ENCODE measurements around the gene TSFM.

The TSFM gene

GRCh38 chr12:57744777-57745484 is 37.7 kb upstream of the TSFM start, which contains the start of gene TSPAN31:
TSPAN31 (plus strand) TSS chr12:57745039; CDS start chr12:57745155, 116 bp downstream.
- Histone ChIP-seq H3K9me3 (replicated peaks; ENCODE audit: insufficient read depth, low read length) (no peaks in the 10 kb centered on the region), H3K4me2 (ENCODE audit: low read depth, low read length) (peak within 1 kb of the TSS; percentile 89), H3K36me3 (replicated peaks; ENCODE audit: insufficient read depth, low read length) (0 out of 2 replicates have a peak, but pooled peaks cover 7% of the 10 kb centered on the region), H3F3A (ENCODE audit: insufficient read depth, low read length) (peaks cover 42% of the 10 kb centered on the region), H3K27ac (ENCODE audit: low read length) (peak within 1 kb of the TSS; percentile 75), H2AFZ (ENCODE audit: low read length) (peak within 1 kb of the TSS; percentile 56), H3K27me3 (replicated peaks; ENCODE audit: insufficient read depth, low read length) (no peaks in the 10 kb centered on the region), H3K79me2 (ENCODE audit: low read length) (peaks cover 43% of the 10 kb centered on the region), H3K9me2 (replicated peaks; ENCODE audit: insufficient read depth, low read length) (no peaks in the 10 kb centered on the region), H3K4me1 (ENCODE audit: low read length) (peaks cover 28% of the 10 kb centered on the region), H4K20me1 (ENCODE audit: insufficient read depth, low read length) (no peaks in the 10 kb centered on the region), H3K9ac (ENCODE audit: low read length) (peak within 1 kb of the TSS; percentile 87), H3K4me3 (ENCODE audit: low read length) (peak within 1 kb of the TSS; percentile 82)
- TF ChIP-seq EZH2 (optimal IDR thresholded peaks at IDR 0.05; ENCODE audit: low read depth, low read length): no peak
- TF ChIP-seq EZH2phosphoT487 (IDR thresholded peaks at IDR 0.05; ENCODE audit: low read length): no peak
- no peak for TF ChIP-seq CTCF (IDR thresholded peaks at IDR 0.05; ENCODE audit: low read length)
- peak; percentile 98 for DNase-seq

- no peak for DNase-seq
- no peaks in the 10 kb centered on the region for H3K9me2 ChIP-seq (replicated peaks; ENCODE audit: insufficient read depth, low read length)
- no peaks in the 10 kb centered on the region for H3K27me3 ChIP-seq (replicated peaks; ENCODE audit: insufficient read depth, low read length)
- H4K20me1 ChIP-seq (ENCODE audit: insufficient read depth, low read length): no peaks in the 10 kb centered on the region
- peaks cover 42% of the 10 kb centered on the region for H3K79me2 ChIP-seq (ENCODE audit: low read length)
- TF ChIP-seq CTCF (IDR thresholded peaks at IDR 0.05; ENCODE audit: low read length): no peak
- peak overlapping the region; percentile 82 for H3K4me3 ChIP-seq (ENCODE audit: low read length)
- H3K9me3 ChIP-seq (replicated peaks; ENCODE audit: insufficient read depth, low read length): no peaks in the 10 kb centered on the region
- no peak overlapping the region for H2AFZ ChIP-seq (ENCODE audit: low read length)
- H3K27ac ChIP-seq (ENCODE audit: low read length): peak overlapping the region; percentile 75; the same call in 1 of the 2 replicates
- peaks cover 42% of the 10 kb centered on the region for H3F3A ChIP-seq (ENCODE audit: insufficient read depth, low read length)
- peak overlapping the region; percentile 87 for H3K9ac ChIP-seq (ENCODE audit: low read length)
- peaks cover 7% of the 10 kb centered on the region; the same call in 1 of the 2 replicates for H3K36me3 ChIP-seq (replicated peaks; ENCODE audit: insufficient read depth, low read length)
- peaks cover 26% of the 10 kb centered on the region for H3K4me1 ChIP-seq (ENCODE audit: low read length)
- H3K4me2 ChIP-seq (ENCODE audit: low read depth, low read length): peak overlapping the region; percentile 89
These were observed 37.1 kb upstream of the TSFM start for GRCh38 chr12:57745485-57745881.

GRCh38 chr12:57746025-57746424 is 36.6 kb upstream of the TSFM start:
- no peak for DNase-seq
- peaks cover 41% of the 10 kb centered on the region for H3F3A ChIP-seq (ENCODE audit: insufficient read depth, low read length)
- TF ChIP-seq EZH2 (optimal IDR thresholded peaks at IDR 0.05; ENCODE audit: low read depth, low read length) (no peak), EZH2phosphoT487 (IDR thresholded peaks at IDR 0.05; ENCODE audit: low read length) (no peak), CTCF (IDR thresholded peaks at IDR 0.05; ENCODE audit: low read length) (no peak)
- H3K4me1 ChIP-seq (ENCODE audit: low read length): peaks cover 26% of the 10 kb centered on the region
- H3K27me3 ChIP-seq (replicated peaks; ENCODE audit: insufficient read depth, low read length): no peaks in the 10 kb centered on the region
- no peak overlapping the region for H2AFZ ChIP-seq (ENCODE audit: low read length)
- H3K4me3 ChIP-seq (ENCODE audit: low read length): peak overlapping the region; percentile 82
- H3K9me2 ChIP-seq (replicated peaks; ENCODE audit: insufficient read depth, low read length): no peaks in the 10 kb centered on the region
- peak overlapping the region; percentile 89; the same call in 1 of the 2 replicates for H3K4me2 ChIP-seq (ENCODE audit: low read depth, low read length)
- no peaks in the 10 kb centered on the region for H3K9me3 ChIP-seq (replicated peaks; ENCODE audit: insufficient read depth, low read length)
- H3K79me2 ChIP-seq (ENCODE audit: low read length): peaks cover 42% of the 10 kb centered on the region
- H3K9ac ChIP-seq (ENCODE audit: low read length): no peak overlapping the region; the same call in 1 of the 2 replicates
- H3K27ac ChIP-seq (ENCODE audit: low read length): no peak overlapping the region
- H4K20me1 ChIP-seq (ENCODE audit: insufficient read depth, low read length): no peaks in the 10 kb centered on the region
- H3K36me3 ChIP-seq (replicated peaks; ENCODE audit: insufficient read depth, low read length): peaks cover 7% of the 10 kb centered on the region; the same call in 1 of the 2 replicates

Data from MM.1S (cell line).